ENCODE data around the gene CNTNAP2.

The CNTNAP2 gene

GRCh38 chr7:147048864-147049263, 932.3 kb downstream of the CNTNAP2 start (continued):
- no peak for TF ChIP-seq PRDM2 (tag by site-specific recombination; IDR thresholded peaks at IDR 0.05; ENCODE audit: borderline replicate concordance)
- TF ChIP-seq ZNF670 (tag by site-specific recombination; IDR thresholded peaks at IDR 0.05; ENCODE audit: low read depth): no peak
- no peak for TF ChIP-seq ZSCAN23 (tag by site-specific recombination; IDR thresholded peaks at IDR 0.05)

GRCh38 chr7:147052818-147053217, 936.2 kb downstream of the CNTNAP2 start:
- H3K4me1 ChIP-seq (ENCODE audit: control insufficient read depth, insufficient read depth, low read length): no peaks in the 10 kb centered on the region
- ChIA-PET POLR2A (no interaction called here), CTCF (interaction anchor here (0.6 kb wide), 1 partner anchor 474 kb away, joined by 3 read pairs; no protein-coding TSS in a partner anchor)
- no peak overlapping the region for H3K4me3 ChIP-seq (ENCODE audit: low read depth, low read length)
- TF ChIP-seq ZSCAN4 (tag by site-specific recombination; IDR thresholded peaks at IDR 0.05) (no peak), GFI1B (tag by site-specific recombination; IDR thresholded peaks at IDR 0.05) (no peak), ZNF132 (tag by site-specific recombination; IDR thresholded peaks at IDR 0.05; ENCODE audit: borderline replicate concordance) (no peak), EGR2 (tag by site-specific recombination; IDR thresholded peaks at IDR 0.05; ENCODE audit: low read depth) (no peak), SETDB1 (IDR thresholded peaks at IDR 0.05; ENCODE audit: insufficient read length, low read length) (no peak), ZNF624 (tag by site-specific recombination; IDR thresholded peaks at IDR 0.05) (no peak), ZNF776 (tag by site-specific recombination; IDR thresholded peaks at IDR 0.05; ENCODE audit: borderline replicate concordance) (no peak), WT1 (tag by site-specific recombination; IDR thresholded peaks at IDR 0.05) (no peak), ZIC2 (tag by site-specific recombination; IDR thresholded peaks at IDR 0.05) (no peak), ZNF146 (tag by site-specific recombination; IDR thresholded peaks at IDR 0.05) (no peak), ZNF501 (tag by site-specific recombination; IDR thresholded peaks at IDR 0.05) (no peak), ZNF266 (tag by site-specific recombination; IDR thresholded peaks at IDR 0.05; ENCODE audit: low read depth) (no peak)
- no peak overlapping the region for H3K27ac ChIP-seq (ENCODE audit: extremely low read depth, low read depth, low read length)
- no peaks in the 10 kb centered on the region for H3K36me3 ChIP-seq (ENCODE audit: control insufficient read depth in 2 of 2, insufficient read depth in 1 of 2, low read length in 2 of 2)
- no peaks in the 10 kb centered on the region for H3K9me3 ChIP-seq (ENCODE audit: control insufficient read depth, insufficient read depth, low read depth, low read length)

- Histone ChIP-seq H3K27ac (ENCODE audit: extremely low read depth, low read depth, low read length) (no peak overlapping the region), H3K4me3 (ENCODE audit: low read depth, low read length) (no peak overlapping the region), H3K4me1 (ENCODE audit: control insufficient read depth, insufficient read depth, low read length) (no peaks in the 10 kb centered on the region), H3K36me3 (ENCODE audit: control insufficient read depth in 2 of 2, insufficient read depth in 1 of 2, low read length in 2 of 2) (no peaks in the 10 kb centered on the region), H3K9me3 (ENCODE audit: control insufficient read depth, insufficient read depth, low read depth, low read length) (no peaks in the 10 kb centered on the region)
- ChIA-PET POLR2A (no interaction called here), CTCF (no interaction called here)
- no peak for TF ChIP-seq REST (tag by site-specific recombination; IDR thresholded peaks at IDR 0.05)
- no peak for TF ChIP-seq WT1 (tag by site-specific recombination; IDR thresholded peaks at IDR 0.05)
- no peak for TF ChIP-seq ZNF280C (tag by site-specific recombination; IDR thresholded peaks at IDR 0.05)
- TF ChIP-seq ZNF155 (tag by site-specific recombination; IDR thresholded peaks at IDR 0.05): no peak
- no peak for TF ChIP-seq ZBTB48 (tag by site-specific recombination; IDR thresholded peaks at IDR 0.05)
- TF ChIP-seq ZFP69B (tag by site-specific recombination; IDR thresholded peaks at IDR 0.05): no peak
- TF ChIP-seq ELK4 (IDR thresholded peaks at IDR 0.05; ENCODE audit: borderline replicate concordance, low read depth, low read length): no peak
These were observed 937.1 kb downstream of the CNTNAP2 start for GRCh38 chr7:147053746-147054145.
